GM10266 (cell line): Measurements from ENCODE around the gene FOSL2.

Source experiments
- DNase-seq: peaks from one replicate; pipeline ENCODE4 v3.0.0; 2012; ENCODE audit errors: extremely low spot score
- TF ChIP-seq, protein P1 (sequence below): IDR thresholded peaks from 2 replicates; pipeline ENCODE4 v1.5.1; 2012; ENCODE audit warnings: mild to moderate bottlenecking, low read depth; ENCODE audit not compliant: control insufficient read depth, insufficient read depth; ENCODE audit errors: missing control alignments

The FOSL2 gene

DNA sequence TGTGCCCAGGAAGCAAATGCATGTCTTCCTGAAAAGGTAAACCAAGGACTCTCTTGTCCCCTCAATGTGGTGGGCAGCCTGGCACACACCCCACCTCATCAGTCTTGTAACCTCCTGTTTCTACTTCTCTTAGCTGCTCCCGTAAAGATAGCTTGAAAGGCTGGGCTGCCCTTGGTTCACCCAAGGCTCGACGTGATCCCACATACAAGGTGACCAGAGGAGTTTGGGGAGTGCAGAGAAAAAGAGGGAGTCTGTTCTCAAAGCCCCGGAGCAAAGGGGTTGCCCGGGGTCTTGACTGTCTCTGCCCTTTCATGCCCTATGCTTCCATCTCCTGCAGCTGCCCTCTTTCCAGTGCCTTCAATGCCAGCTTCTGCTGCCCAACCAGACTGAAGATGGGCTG, 18.3 kb upstream of the FOSL2 start:
- TF ChIP-seq, protein P1, sequence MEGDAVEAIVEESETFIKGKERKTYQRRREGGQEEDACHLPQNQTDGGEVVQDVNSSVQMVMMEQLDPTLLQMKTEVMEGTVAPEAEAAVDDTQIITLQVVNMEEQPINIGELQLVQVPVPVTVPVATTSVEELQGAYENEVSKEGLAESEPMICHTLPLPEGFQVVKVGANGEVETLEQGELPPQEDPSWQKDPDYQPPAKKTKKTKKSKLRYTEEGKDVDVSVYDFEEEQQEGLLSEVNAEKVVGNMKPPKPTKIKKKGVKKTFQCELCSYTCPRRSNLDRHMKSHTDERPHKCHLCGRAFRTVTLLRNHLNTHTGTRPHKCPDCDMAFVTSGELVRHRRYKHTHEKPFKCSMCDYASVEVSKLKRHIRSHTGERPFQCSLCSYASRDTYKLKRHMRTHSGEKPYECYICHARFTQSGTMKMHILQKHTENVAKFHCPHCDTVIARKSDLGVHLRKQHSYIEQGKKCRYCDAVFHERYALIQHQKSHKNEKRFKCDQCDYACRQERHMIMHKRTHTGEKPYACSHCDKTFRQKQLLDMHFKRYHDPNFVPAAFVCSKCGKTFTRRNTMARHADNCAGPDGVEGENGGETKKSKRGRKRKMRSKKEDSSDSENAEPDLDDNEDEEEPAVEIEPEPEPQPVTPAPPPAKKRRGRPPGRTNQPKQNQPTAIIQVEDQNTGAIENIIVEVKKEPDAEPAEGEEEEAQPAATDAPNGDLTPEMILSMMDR: no peak
- no peak for DNase-seq

DNA sequence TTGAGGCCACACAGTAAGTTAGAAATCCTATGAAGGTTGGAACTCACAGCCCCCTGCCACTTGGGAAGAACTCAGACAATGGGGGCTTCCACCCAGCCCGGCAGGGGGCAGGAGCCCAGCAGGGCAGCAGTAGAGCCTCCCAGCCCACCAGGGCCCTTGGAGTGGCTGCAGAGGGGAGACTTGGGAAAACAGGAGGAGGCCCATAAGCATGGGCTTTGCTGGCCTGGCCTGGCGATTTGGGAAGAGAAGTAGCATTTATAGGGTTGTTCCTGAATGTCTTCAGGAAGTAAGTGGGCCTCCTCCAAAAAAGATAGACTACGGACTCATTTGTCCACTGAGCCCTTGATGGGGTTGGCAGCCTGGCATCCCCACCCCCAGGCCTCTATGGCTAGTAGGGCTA, 17.4 kb upstream of the FOSL2 start:
- TF ChIP-seq, protein P1: no peak
- DNase-seq: no peak

DNA sequence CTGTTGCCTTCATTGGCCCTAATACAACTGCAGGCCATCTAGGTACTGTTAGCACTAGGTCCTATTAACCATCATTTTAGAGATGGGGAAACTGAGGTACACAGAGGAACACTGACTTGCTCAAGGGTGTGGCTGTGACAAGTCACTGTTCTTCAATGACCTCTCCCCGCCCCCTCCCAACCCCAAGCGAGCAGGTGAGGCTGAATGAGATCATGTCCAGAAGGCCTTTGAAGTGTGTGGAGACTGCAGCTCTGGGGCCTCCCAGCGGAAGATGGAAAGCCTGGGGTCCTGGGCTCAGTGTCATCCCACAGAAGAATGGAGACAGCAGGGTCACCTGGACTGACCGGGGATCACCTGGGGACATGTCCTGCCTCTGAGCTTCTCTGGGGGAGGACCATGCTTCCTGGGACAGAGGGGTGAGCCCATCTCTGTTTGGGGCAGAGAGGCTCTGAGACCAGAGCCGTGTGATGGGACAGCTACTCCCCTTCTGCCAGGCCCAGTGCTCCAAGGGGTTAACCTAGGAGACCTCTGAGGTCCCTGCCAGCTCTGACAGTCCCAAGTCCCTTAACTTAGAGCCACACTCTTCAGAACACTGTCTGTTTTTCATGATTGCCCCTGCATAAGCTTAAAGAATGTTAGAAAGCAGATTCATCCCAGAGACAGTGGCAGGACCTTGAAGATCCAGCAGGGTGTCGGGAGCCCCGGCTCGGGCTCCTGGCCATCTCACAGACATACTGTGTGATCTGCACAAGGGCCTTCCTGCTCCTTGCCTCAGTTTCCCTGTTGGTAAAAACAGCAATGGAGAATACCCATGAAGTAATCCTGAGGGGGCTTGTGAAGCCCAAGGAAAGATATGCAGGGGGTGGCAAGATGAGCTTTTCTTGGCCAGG, 16.7 kb upstream of the FOSL2 start:
- TF ChIP-seq, protein P1: no peak

DNA sequence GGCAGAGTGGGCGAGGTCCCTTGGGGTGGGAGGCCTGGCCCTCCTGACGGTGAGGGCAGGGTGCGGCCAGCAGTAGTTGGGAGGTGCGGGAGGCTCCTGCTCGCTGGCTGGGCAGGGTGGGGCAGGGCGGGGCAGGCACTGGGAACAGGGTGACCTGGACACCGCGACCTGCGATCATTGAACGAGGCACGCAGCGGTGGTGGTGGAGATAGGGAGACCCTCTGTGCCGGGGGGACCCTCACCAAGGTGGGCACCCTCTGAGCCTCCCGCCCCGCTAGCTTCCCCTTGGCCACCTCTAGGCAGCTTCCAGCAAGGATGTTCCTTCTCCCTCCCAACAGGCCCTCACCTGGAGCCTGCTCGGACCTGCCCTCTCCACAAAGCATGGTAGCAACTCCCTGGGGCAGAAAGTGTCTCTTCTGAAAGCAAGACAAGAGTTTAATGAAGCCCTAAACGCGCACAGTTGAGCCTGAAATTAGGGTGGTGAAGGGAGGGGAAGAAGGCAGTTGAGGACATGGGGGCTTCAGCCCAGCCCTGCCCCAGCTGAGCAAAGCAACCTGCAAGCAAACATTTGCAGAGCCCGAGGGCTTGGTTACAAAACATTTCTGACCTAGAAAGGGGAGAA, 15.4 kb upstream of the FOSL2 start:
- TF ChIP-seq, protein P1: no peak

More for the DNA sequence above, 16.7 kb upstream of the FOSL2 start:
- no peak for DNase-seq

DNA sequence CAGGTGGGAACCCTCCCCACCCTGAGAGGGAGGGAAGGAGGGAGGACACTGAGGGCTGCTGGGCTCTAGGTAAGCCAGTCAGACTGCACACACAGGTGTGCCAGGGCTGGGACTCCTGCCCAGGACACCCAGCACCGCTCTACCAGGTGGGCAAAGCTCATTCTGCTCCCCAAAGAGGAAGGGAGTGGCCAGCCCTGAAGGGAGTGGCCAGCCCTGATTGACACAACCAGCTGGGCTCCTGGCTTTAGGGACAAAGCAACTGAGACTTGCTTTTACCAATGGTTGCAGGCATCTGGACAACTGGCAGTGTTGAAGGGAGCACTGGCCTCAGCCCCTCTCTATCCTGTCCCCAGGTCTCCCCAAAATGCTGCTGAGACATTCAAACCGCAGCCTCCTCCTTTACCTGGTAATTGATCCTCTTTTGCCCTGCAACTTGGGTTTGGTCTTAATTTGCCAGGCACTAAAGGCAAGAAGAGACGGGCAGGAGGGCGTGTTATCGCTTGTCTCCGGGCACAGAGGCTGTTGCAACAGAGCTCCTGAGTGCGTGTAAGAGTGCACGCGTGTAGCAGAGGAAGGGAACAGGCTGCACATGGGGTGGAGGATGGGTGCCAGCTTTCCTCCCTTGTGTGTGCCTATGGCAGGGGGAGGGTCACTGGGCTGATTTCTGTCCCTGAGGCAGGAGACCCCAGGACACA, 14.5 kb upstream of the FOSL2 start:
- TF ChIP-seq, protein P1: no peak

More for the DNA sequence above, 15.4 kb upstream of the FOSL2 start:
- no peak for DNase-seq

DNA sequence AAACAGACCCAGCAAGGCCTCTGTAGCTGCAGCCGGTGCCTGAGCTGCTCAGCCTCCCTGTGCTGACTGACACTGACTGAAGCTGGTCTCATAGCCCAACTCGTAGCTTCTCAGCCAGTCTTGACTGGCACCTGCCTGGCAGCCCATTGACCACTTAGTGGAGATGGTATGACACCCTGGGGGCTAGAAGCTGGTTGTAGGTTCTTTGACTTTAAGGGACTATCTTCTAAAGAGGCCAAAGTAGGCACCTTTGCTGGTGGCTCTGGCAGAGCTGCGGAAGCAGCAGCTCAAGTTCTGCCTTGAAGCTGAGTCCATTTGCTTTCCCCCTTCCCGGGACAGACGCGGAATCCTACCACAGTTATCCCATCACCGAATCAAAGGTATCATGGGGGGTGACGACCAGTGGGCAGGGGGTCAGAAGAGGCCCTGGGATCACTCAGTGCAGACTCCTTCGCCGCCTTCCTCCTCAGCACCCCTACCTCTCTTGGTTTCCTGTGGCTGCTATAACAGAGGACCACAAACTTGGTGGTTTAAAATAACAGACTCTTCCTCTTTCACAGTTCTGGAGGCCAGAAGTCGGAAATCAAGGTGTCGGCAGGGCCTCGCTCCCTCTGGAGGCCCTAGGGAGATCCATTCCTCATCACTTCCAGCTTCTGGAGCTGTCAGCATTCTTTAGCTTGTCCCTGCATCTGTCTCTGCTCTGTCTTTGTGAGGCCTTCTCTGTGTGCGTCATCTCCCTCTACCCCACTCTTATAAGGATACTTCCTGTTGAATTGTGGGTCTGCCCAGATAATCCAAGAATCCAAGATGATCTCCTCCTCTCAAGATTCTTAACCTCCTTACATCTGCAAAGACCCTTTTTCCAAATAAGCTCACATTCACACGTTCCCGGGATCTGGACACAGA, 13.7 kb upstream of the FOSL2 start:
- TF ChIP-seq, protein P1: no peak
- no peak for DNase-seq

More for the DNA sequence above, 14.5 kb upstream of the FOSL2 start:
- DNase-seq: no peak
